Measurements from ENCODE around the gene THSD4.

Gene THSD4

DNA sequence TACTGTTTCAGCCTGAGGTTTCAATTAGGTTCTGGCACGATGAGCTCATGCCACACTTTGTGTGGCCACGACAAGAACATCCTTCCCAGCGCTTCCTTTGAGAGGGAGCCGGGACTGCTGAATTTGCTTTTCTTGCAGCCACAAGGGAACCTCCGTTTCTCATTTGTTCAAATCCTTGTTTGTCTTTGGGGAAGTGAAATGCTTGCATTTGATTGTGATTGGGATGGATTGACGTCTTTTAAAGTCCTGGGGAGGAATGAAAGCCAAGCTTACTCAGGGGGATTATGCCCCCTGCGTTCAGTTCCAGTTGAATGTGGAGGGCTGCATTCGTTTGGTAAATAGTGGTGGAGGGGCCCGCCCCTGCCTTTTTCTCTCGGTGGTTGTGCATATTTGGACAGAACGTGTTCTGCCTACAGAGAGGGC, 277.6 kb downstream of the THSD4 start:
- H4K20me1 ChIP-seq (ENCODE audit: insufficient read depth): no peaks in the 10 kb centered on the region
- H3K4me1 ChIP-seq (ENCODE audit: low read depth, poor library complexity, severe bottlenecking): no peaks in the 10 kb centered on the region
- H2AFZ ChIP-seq (ENCODE audit: low read depth): no peak overlapping the region
- no peak overlapping the region for H3K9ac ChIP-seq
- TF ChIP-seq, protein P1, sequence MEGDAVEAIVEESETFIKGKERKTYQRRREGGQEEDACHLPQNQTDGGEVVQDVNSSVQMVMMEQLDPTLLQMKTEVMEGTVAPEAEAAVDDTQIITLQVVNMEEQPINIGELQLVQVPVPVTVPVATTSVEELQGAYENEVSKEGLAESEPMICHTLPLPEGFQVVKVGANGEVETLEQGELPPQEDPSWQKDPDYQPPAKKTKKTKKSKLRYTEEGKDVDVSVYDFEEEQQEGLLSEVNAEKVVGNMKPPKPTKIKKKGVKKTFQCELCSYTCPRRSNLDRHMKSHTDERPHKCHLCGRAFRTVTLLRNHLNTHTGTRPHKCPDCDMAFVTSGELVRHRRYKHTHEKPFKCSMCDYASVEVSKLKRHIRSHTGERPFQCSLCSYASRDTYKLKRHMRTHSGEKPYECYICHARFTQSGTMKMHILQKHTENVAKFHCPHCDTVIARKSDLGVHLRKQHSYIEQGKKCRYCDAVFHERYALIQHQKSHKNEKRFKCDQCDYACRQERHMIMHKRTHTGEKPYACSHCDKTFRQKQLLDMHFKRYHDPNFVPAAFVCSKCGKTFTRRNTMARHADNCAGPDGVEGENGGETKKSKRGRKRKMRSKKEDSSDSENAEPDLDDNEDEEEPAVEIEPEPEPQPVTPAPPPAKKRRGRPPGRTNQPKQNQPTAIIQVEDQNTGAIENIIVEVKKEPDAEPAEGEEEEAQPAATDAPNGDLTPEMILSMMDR (conservative IDR thresholded peaks at IDR 0.05; ENCODE audit: low read depth, low read length): no peak
- H3K36me3 ChIP-seq (ENCODE audit: insufficient read depth): no peaks in the 10 kb centered on the region
- H3K27ac ChIP-seq: no peak overlapping the region
- no peak overlapping the region for H3K4me3 ChIP-seq (IDR thresholded peaks at IDR 0.05; ENCODE audit: insufficient read depth, low read depth, low read length)
- no peaks in the 10 kb centered on the region for H3K79me2 ChIP-seq (ENCODE audit: insufficient read depth, low read depth)
- H3K4me2 ChIP-seq: no peak overlapping the region
- no peaks in the 10 kb centered on the region for H3K27me3 ChIP-seq (ENCODE audit: insufficient read depth, low read depth)

DNA sequence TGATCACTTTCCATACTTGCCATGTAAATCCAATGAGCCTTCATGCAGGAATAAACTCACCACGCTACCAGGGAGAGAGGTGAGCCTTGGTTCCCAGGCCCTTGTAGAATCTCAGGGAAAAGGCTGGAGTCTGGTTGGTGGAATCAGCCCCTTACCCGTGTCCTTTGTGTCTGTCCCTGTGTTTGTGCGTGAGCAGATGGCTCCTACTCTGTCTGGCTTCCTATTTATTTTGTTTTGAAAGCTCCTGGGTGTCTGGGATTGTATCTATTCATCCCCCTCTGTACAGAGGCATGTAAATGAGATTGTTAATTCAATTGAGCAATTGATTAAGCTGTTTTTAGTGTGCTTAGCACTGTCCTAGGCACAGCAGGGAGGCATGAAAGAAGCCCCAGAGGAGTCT, 278.1 kb downstream of the THSD4 start:
- no peaks in the 10 kb centered on the region for H4K20me1 ChIP-seq (ENCODE audit: insufficient read depth)
- no peak overlapping the region for H3K4me3 ChIP-seq (IDR thresholded peaks at IDR 0.05; ENCODE audit: insufficient read depth, low read depth, low read length)
- no peak overlapping the region for H3K27ac ChIP-seq
- H3K4me1 ChIP-seq (ENCODE audit: low read depth, poor library complexity, severe bottlenecking): no peaks in the 10 kb centered on the region
- TF ChIP-seq, protein P1 (conservative IDR thresholded peaks at IDR 0.05; ENCODE audit: low read depth, low read length): no peak
- H3K27me3 ChIP-seq (ENCODE audit: insufficient read depth, low read depth): no peaks in the 10 kb centered on the region
- H3K79me2 ChIP-seq (ENCODE audit: insufficient read depth, low read depth): no peaks in the 10 kb centered on the region
- no peak overlapping the region for H3K4me2 ChIP-seq
- H3K36me3 ChIP-seq (ENCODE audit: insufficient read depth): no peaks in the 10 kb centered on the region
- no peak overlapping the region for H3K9ac ChIP-seq
- H2AFZ ChIP-seq (ENCODE audit: low read depth): no peak overlapping the region

DNA sequence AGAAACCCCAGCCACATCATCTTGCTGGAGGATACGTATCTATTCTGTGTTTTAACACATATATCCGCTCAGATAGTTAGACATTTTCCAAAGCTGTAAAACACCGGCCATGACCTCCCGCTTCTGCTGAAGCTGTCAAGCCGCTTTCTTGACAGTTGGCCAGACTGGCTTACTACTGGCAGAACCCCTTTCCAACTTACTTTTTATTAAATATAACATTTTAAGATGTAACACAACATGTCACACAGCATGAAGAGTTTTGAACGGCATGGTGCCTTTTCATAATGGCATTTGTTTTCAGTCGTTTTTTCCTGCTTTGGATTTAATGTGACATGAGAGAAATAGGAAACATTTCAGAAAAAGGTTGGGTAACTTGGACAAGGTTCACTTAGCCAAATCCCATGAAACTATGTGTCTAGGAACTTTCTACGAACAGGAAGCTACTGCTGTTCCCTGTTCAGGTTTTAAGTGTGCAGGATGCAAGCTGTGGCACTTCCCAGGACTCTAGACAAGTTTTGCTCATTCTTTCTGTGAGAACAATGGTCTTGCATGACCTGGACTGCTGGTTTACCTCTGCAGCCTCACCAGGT, 281.4 kb downstream of the THSD4 start:
- Histone ChIP-seq H3K79me2 (ENCODE audit: insufficient read depth, low read depth) (no peaks in the 10 kb centered on the region), H4K20me1 (ENCODE audit: insufficient read depth) (no peaks in the 10 kb centered on the region), H3K27me3 (ENCODE audit: insufficient read depth, low read depth) (no peaks in the 10 kb centered on the region), H3K27ac (no peak overlapping the region), H3K4me2 (no peak overlapping the region), H3K4me3 (IDR thresholded peaks at IDR 0.05; ENCODE audit: insufficient read depth, low read depth, low read length) (no peak overlapping the region), H2AFZ (ENCODE audit: low read depth) (no peak overlapping the region), H3K4me1 (ENCODE audit: low read depth, poor library complexity, severe bottlenecking) (no peaks in the 10 kb centered on the region), H3K36me3 (ENCODE audit: insufficient read depth) (no peaks in the 10 kb centered on the region), H3K9ac (no peak overlapping the region)
- TF ChIP-seq, protein P1 (conservative IDR thresholded peaks at IDR 0.05; ENCODE audit: low read depth, low read length): no peak

DNA sequence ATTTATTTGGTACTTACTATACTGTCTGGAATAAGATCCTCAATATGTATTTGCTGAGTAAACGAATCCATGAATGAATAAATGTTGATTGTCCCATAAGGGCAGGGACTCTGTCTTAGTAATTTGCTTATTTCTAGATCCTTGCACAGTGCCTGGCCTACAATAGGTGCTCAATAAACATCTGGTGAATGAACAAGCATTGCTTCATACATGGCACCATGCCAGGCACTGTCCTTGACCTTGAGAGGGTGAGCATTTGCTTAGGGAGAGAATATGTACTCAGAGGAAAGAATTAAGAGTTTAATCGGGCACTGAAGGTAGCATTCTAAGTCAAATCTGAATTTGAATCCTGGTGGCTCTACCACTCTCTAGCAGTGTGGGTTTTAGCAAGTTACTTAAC, 282.1 kb downstream of the THSD4 start:
- H3K4me2 ChIP-seq: no peak overlapping the region
- no peak overlapping the region for H3K9ac ChIP-seq
- H3K36me3 ChIP-seq (ENCODE audit: insufficient read depth): no peaks in the 10 kb centered on the region
- TF ChIP-seq, protein P1 (conservative IDR thresholded peaks at IDR 0.05; ENCODE audit: low read depth, low read length): no peak
- H2AFZ ChIP-seq (ENCODE audit: low read depth): no peak overlapping the region
- H3K4me3 ChIP-seq (IDR thresholded peaks at IDR 0.05; ENCODE audit: insufficient read depth, low read depth, low read length): no peak overlapping the region
- no peaks in the 10 kb centered on the region for H3K79me2 ChIP-seq (ENCODE audit: insufficient read depth, low read depth)
- H4K20me1 ChIP-seq (ENCODE audit: insufficient read depth): no peaks in the 10 kb centered on the region
- no peaks in the 10 kb centered on the region for H3K4me1 ChIP-seq (ENCODE audit: low read depth, poor library complexity, severe bottlenecking)
- no peak overlapping the region for H3K27ac ChIP-seq
- H3K27me3 ChIP-seq (ENCODE audit: insufficient read depth, low read depth): no peaks in the 10 kb centered on the region
